Prostate gland (tissue), 2 donors: ENCODE data around the gene FGF9.

Experiments
- POLR2A ChIP-seq: fragments of 450-650 bp; IDR thresholded peaks from one replicate; pipeline ENCODE4 v1.6.1; 2016; ENCODE audit warnings: antibody characterized with exemption, mild to moderate bottlenecking
- POLR2AphosphoS5 ChIP-seq: sonication (generic); formaldehyde crosslinking; IDR thresholded peaks from one replicate; pipeline ENCODE4 v1.6.1; 2017; ENCODE audit warnings: antibody characterized with exemption
- TF ChIP-seq, protein P1 (sequence below), 4 experiments: fragments of 200-600 bp in 2 of 4; fragments of 450-650 bp in 2 of 4; sonication (generic) in 2 of 4; IDR thresholded peaks; 1 replicate in 3 of 4; 2 replicates in 1 of 4; pipeline ENCODE4 v1.5.1; 2016 to 2019; ENCODE audit warnings: antibody characterized with exemption in 4 of 4, mild to moderate bottlenecking in 2 of 4, moderate library complexity in 2 of 4

DNA sequence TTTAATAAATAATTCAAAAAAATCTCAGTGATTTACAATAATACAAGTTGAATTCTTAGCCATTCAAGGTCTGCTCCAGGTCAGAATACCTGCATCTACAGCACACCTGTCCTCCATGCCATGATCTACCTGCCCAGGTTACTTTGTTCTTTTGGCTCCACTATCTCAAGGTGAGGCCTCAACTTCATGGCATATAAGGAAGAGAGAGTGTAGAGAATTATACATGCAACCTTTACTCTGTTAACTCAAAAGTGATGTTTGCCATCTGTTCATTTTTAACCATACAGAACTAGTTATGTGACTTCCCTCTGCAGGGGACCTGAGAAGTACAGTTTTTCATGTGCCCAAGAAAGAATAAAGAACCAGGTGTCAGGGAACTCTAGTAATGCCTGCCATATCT lies 38.7 kb upstream of the FGF9 start:
- TF ChIP-seq POLR2A (no peak), POLR2AphosphoS5 (no peak)
- TF ChIP-seq, protein P1, sequence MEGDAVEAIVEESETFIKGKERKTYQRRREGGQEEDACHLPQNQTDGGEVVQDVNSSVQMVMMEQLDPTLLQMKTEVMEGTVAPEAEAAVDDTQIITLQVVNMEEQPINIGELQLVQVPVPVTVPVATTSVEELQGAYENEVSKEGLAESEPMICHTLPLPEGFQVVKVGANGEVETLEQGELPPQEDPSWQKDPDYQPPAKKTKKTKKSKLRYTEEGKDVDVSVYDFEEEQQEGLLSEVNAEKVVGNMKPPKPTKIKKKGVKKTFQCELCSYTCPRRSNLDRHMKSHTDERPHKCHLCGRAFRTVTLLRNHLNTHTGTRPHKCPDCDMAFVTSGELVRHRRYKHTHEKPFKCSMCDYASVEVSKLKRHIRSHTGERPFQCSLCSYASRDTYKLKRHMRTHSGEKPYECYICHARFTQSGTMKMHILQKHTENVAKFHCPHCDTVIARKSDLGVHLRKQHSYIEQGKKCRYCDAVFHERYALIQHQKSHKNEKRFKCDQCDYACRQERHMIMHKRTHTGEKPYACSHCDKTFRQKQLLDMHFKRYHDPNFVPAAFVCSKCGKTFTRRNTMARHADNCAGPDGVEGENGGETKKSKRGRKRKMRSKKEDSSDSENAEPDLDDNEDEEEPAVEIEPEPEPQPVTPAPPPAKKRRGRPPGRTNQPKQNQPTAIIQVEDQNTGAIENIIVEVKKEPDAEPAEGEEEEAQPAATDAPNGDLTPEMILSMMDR (IDR thresholded peaks at IDR 0.05), result no peak
